NCI-H2029 (cell line): ENCODE results near the gene RYR3.

Source experiments
- DNase-seq: peaks from one replicate; lab custom pipeline; 2025; lab: John Stamatoyannopoulos, UW

Gene RYR3

DNA sequence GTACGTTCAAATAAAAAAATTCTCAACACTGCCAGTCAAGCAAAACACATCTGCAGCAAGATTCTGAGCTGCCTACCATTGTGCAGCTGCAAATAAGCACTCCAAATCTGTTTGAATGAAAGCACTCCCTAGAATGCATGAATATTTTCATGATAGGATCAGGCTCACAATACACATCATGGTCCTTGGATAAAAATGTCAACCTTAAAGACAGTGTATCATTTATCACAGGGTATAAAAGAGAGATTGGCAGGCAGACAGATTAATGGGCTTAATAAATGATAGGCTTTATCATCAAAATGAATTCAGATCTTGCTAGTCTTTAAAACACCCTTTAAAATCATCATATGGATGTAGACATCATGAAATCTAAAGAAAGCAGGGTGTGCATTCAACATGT is 9.2 kb downstream of the RYR3 start:
- no peak for DNase-seq

DNA sequence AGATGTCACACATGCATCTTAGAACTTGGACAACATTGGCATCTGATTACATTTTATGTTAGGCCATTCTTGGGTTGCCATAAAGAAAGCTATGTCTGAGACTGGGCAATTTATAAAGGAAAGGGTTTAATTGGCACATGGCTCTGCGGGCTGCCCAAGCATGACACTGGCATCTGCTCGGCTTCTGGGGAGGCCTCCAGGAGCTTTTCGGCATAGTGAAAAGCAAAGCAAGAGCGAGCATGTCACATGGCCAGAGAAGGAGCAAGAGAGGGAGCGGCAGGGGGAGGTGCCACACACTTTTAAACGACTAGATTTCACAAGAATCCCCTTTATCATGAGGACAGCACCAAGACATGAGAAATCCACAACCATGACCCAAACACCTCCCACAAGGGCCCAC is 11.3 kb downstream of the RYR3 start:
- DNase-seq: no peak

DNA sequence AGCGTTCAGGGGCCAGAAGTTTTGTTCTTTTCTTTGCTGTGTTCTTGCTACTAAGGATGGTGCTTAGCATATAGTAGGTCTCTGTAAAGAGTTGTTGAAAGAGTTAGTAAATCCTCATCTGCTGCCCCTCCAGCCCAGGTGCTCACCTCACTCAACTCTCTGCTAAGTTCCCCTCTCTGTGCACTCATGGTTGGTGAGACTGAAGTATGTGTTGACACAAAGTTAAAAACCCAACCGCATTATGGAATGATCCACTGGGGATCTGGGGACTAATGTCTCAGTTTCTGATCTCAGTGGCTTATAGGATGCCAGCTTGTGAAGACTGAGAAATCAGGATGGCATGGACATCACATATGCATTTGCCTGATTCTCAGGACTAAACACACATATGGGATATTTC is 13.8 kb downstream of the RYR3 start:
- DNase-seq: no peak

GRCh38 chr15:33326908-33327307 is 16.1 kb downstream of the RYR3 start:
- no peak for DNase-seq

GRCh38 chr15:33328106-33328505 is 17.3 kb downstream of the RYR3 start:
- DNase-seq: no peak

DNA sequence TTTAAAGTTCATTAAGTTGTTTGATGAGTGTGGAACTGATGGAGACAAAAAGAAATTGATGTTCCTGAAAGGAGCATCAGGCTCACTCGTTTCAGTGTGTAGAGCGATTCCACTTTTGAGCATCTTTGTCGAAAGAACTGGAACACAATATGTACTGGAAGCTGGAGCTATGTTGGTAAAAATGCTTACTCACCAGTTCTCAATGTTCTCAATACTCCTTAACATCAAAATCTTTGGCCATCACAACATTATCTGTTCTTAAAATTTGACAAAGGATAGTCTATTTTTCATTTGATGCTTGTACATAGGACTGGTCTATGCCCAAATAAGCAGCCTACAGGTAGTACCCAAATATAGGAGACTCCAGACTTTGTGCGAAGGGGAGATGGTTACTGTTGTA is 18.7 kb downstream of the RYR3 start:
- DNase-seq: no peak

- no peak for DNase-seq
Observed at GRCh38 chr15:33330931-33331330, 20.2 kb downstream of the RYR3 start.

DNA sequence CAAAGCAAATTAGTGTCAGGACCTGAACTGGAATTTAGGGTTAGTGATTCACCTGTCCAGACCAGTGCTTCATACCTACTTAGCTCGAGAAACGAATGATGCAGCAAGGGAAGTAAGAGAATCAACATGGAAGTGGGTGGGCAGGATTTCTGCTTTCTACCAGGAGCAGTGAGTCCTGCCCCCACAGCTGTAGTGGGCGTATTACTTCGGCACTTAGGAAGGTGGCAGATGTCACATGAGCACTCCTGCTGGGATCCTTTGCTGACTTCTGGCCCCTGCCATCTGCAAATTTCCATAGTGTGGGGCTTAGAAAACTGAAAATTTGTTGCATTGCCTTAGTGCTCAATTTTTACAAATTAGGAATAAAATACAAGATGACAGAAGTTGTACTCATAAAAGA is 31.2 kb downstream of the RYR3 start:
- DNase-seq: no peak

DNA sequence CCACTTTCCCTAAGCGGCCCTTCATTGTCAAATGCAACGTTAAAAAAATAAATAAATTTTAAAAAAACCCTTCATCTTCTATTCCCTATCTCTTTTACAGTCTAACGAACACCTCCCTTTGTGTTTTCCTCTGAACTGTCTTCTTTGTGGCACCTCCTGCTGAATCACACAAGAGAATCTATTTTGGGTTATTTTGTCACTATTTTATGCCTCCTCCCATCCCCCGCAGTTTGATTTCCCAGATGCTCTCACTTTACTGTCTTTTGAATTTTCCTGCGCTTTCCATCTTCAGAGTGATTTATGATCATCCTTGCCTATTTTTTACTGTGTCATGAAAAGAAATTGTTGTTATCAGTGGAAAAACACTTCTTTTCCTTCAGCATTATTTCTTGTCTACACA is 32.5 kb downstream of the RYR3 start:
- no peak for DNase-seq

- DNase-seq: no peak
Observed at GRCh38 chr15:33344111-33344510, 33.3 kb downstream of the RYR3 start.

GRCh38 chr15:33344530-33344929 is 33.8 kb downstream of the RYR3 start:
- no peak for DNase-seq

GRCh38 chr15:33354411-33354810 is 43.6 kb downstream of the RYR3 start:
- DNase-seq: no peak

DNA sequence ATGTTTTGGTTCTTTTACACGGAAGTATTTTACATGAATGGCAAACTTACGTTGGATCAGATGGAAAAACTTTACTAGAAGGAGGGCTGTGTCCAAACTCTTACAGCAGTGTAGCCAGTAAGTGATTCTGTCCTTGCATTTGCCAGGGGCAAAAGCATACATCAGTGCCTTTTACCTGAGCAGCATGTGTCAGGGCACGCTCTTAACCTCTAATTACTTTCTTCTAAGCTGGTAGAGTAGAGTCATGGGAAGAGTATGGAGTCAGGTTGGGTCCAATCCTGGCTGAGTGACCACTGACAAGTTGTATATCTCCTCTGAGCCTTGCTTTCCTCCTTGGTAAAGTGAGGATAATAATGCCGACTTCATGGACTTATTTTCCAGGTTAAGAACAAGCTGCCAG is 47.1 kb downstream of the RYR3 start:
- DNase-seq: no peak

- DNase-seq: no peak
Observed at GRCh38 chr15:33358306-33358705, 47.5 kb downstream of the RYR3 start.

DNA sequence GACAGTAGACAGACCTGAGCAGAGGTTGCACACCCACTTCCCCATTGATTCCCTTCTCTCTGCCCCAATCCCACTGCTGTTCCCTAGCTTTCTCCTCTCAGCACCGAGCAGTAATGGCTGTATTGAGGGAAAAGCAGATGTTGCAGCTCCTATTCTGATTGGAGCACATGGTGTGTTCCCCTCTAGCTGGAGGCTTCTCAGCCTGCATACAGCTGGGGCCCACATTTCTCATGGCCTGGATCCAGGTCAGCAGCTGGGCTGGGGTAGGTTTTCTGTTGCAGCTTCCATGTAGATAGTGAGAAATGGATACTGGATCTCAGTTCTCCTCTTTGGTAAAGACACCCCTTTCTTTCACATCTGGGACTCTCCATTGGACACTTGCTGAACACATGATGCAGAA is 50.1 kb downstream of the RYR3 start:
- DNase-seq: no peak

DNA sequence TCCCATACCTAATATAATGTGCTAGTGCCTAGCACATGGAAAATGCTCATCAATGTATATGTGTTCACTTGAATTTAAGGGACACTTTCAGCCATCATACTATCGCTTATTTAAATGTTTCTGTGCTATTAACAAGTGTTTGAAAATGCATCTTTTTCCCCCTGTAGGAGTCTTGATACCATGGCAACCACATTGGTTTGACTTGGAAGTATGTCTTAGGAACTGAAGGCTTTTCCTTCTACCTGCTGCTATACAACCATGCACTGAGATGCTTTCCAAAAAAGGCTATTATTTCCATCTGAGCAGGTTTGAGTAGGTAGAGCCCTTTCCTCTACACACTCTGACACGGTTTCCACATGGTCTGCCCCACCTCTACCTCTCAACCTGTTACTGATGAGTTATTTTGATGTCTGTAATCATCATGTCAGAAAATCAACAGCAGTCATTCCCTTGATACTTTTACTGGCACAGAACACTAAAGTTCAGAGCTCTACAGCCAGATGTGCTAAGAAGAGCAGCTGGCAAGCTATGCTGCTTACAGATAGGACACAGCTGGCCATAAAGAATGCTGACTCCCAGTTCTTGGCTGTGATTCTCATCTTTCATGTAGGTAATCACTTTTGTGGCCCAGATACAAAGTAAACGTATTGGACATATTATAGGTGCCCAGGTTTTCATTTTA is 59.3 kb downstream of the RYR3 start:
- DNase-seq: no peak

DNA sequence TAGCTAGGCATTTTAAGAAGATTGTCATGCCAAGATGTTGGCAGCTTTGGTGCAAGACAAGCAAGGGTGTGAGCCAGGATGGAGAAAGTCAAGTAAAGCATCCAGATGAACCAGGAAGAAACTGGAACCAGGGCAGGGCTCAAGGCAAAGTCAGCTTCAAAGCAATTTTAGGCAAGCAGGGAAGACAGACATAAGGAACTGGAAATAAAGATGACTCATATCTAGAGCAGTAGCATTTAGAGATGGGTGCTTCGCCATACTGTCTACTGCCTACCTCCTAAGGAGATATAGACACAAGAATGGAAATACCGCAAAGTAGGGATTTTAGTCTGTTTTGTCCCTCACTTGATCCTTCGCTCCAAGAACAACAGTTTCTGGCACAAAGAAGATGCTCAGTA is 59.9 kb downstream of the RYR3 start:
- no peak for DNase-seq

GRCh38 chr15:33371159-33371558 is 60.4 kb downstream of the RYR3 start:
- DNase-seq: no peak

DNA sequence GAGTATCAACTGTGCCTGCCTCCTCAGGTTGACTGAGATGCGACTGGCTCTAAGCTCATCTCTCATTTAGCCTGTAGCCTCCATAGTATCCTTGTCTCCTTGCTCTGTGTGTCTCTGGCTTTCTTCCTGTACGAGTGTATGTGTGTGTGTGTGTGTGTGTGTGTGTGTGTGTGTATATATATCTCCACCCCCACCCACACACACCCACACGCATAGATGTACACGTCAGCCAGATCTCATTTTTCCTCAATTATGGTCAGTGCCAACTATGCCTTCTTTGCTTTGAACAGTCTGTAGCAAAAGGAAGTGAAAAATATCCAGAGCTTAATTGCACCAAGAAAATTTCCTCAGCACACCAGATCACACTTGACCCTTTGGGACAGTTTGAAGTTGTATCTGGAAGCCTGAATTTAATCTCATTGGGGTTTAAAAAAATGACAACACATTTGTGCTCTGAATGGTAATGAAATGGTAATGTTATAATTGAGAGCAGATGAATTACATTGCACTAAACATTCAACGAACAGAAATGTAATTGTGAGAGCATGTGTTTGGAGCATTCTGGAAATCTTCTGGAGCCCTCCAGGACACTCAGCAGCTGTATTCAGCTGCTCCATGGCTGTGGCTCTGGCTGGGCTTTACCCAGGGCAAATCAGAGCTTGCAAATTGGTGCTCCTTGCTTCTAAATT is 63.6 kb downstream of the RYR3 start:
- no peak for DNase-seq

GRCh38 chr15:33375236-33375635 is 64.5 kb downstream of the RYR3 start:
- DNase-seq: no peak

DNA sequence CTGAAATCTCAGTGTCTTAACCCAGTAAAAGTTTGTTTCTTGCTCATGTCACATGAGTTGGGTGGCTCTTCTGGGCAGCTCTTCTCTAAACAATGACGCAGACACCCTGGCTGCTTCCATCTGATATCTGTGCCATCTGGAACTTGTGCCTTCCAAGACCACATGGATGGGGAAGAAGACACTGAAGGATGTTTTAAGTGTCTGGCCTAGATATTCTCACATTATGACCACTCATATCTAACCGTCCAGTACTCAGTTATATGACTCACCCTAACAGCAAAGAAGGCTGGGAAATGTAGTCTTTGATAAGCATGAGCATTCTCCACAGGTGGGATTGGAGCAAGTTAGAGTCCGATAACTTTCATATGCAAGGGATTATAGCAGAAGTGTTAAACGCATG is 66.4 kb downstream of the RYR3 start:
- DNase-seq: no peak

DNA sequence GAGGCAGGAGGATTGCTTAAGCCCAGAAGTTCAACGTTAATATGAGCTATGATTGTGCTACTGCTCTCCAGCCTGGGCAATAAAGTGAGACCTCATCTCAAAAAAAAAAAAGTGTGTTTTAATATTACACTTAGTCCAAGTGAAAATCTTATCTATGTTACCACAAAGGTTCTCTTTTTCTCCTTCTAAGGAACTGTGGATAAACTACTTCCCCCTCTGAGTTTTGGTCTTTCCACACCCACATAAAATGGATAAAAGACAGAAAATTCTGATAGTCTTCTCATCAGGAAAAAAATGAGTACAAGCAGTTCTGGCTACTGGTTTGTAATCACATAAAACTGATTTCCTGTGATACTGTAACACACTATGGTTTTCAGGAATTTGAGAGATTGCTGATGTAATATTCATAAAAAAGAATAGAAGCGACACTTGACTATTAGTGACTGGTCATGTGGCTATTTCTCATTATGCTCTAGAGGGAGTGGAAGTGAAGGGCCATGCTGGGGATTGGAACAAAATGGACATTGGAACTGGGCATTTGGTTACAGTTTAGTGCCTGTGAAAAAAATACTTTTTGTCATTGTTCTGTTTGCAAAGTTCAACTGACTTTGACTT is 68.2 kb downstream of the RYR3 start:
- no peak for DNase-seq

GRCh38 chr15:33380406-33380805 is 69.6 kb downstream of the RYR3 start:
- no peak for DNase-seq

DNA sequence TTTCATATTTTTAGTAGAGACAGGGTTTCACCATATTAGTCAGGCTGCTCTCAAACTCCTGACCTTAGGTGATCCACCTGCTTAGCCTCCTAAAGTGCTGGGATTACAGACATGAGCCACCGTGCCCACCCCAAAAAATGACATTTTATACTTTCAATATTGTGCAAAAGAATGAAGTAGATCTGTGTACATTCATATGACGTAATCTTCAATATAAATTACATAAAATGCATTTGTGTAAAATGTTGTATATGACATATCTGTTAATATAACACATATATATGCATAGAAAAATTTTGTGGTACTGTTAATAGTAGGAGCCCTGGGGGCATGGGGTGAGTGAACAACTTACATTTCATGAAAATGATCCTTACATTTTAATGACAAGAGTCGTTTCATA is 71.7 kb downstream of the RYR3 start:
- no peak for DNase-seq
